Stomach (tissue), 4 donors: ENCODE measurements around the gene LOXL3.

Experiments used
- CTCF ChIP-seq, 7 experiments: fragments of 450-650 bp in 4 of 7; fragments of 200-600 bp in 3 of 7; sonication (generic) in 3 of 7; IDR thresholded peaks; one replicate each; pipeline ENCODE4 v1.5.1; 2016 to 2019; ENCODE audit warnings: antibody characterized with exemption in 7 of 7, control low read depth in 2 of 7, mild to moderate bottlenecking in 1 of 7
- EP300 ChIP-seq: sonication (generic); formaldehyde crosslinking; IDR thresholded peaks from one replicate; pipeline ENCODE4 v1.6.1; 2017; ENCODE audit warnings: antibody characterized with exemption
- POLR2A ChIP-seq, 4 donors: fragments of 450-650 bp; IDR thresholded peaks; one replicate each; pipeline ENCODE4 v1.6.1; 2016; ENCODE audit warnings: antibody characterized with exemption in 4 of 4, control low read depth in 2 of 4, mild to moderate bottlenecking in 1 of 4, moderate library complexity in 1 of 4
- POLR2AphosphoS5 ChIP-seq, 3 donors: sonication (generic); formaldehyde crosslinking; IDR thresholded peaks; one replicate each; pipeline ENCODE4 v1.6.1; 2016; ENCODE audit warnings: antibody characterized with exemption in 3 of 3

- no peak for TF ChIP-seq CTCF (IDR thresholded peaks at IDR 0.05)
- no peak for TF ChIP-seq POLR2A (IDR thresholded peaks at IDR 0.05)
- TF ChIP-seq POLR2AphosphoS5 (IDR thresholded peaks at IDR 0.05) = no peak
- no peak for TF ChIP-seq EP300
Observed at GRCh38 chr2:74577448-74577847, 23.7 kb upstream of the LOXL3 start.
